Smooth muscle cell (in vitro differentiated cells): ENCODE measurements around the gene GRIN2A. TPM values are rescaled to one million over a fixed set of nuclear protein-coding genes. Genes with fewer than 3 reads are reported as not detected.

ENCODE experiments used
- DNase-seq: peaks from one replicate; lab custom pipeline; 2025; ENCODE audit not compliant: unreplicated experiment; lab: John Stamatoyannopoulos, UW
- H2AFZ ChIP-seq: fragments of 200-600 bp; sonication (generic); 2 replicates; pipeline ENCODE4 v1.6.0; 2016; ENCODE audit warnings: antibody characterized with exemption, low read depth, mild to moderate bottlenecking
- H3F3A ChIP-seq: fragments of 200-600 bp; sonication (generic); 2 replicates; pipeline ENCODE4 v1.6.0; 2017; ENCODE audit warnings: antibody characterized with exemption, low read depth
- H3K27ac ChIP-seq: fragments of 200-600 bp; sonication (generic); 2 replicates; pipeline ENCODE4 v1.5.1; 2016; ENCODE audit warnings: low read depth, mild to moderate bottlenecking
- H3K27me3 ChIP-seq: fragments of 200-600 bp; sonication (generic); 2 replicates; pipeline ENCODE4 v1.6.1; 2016; ENCODE audit warnings: low read depth, mild to moderate bottlenecking
- H3K36me3 ChIP-seq: fragments of 200-600 bp; sonication (generic); 2 replicates; pipeline ENCODE4 v1.5.1; 2016; ENCODE audit warnings: low read depth
- H3K4me1 ChIP-seq: fragments of 200-600 bp; sonication (generic); 2 replicates; pipeline ENCODE4 v1.5.1; 2016; ENCODE audit warnings: low read depth
- H3K4me2 ChIP-seq: fragments of 200-600 bp; sonication (generic); 2 replicates; pipeline ENCODE4 v1.6.0; 2016; ENCODE audit warnings: mild to moderate bottlenecking
- H3K4me3 ChIP-seq: fragments of 200-600 bp; sonication (generic); 2 replicates; pipeline ENCODE4 v1.5.1; 2016; ENCODE audit warnings: mild to moderate bottlenecking
- H3K79me2 ChIP-seq: fragments of 200-600 bp; sonication (generic); 2 replicates; pipeline ENCODE4 v1.6.0; 2016; ENCODE audit warnings: low read depth, mild to moderate bottlenecking
- H3K9ac ChIP-seq: fragments of 200-600 bp; sonication (generic); 2 replicates; pipeline ENCODE4 v1.6.0; 2016; ENCODE audit warnings: low read depth
- H3K9me3 ChIP-seq: fragments of 200-600 bp; sonication (generic); replicated peaks from 2 replicates; pipeline ENCODE4 v1.5.1; 2016; ENCODE audit warnings: low read depth
- H4K20me1 ChIP-seq: fragments of 200-600 bp; sonication (generic); 2 replicates; pipeline ENCODE4 v1.6.0; 2016; ENCODE audit warnings: low read depth
- WGBS: methylation state at CpG from one replicate; pipeline ENCODE4 v1.1.7; 2016; ENCODE audit warnings: low lambda C conversion rate; 5-methylcytosine and 5-hydroxymethylcytosine counted together
- polyA plus RNA-seq: library from polyadenylated mRNA; unstranded; fragments of >200 nt; fragmentation: Nextera tagmentation; extraction: Ambion mirVana; gene quantifications from 2 replicates; pipeline ENCODE4 v1.2.1, GENCODE V29; 2016
- small RNA-seq: library from RNA; depleted of rRNA; stranded (forward); fragments of <200 nt; gene quantifications from one replicate; pipeline ENCODE3, GENCODE V24; 2014
- total RNA-seq: library from RNA; depleted of rRNA; stranded (reverse); fragments of >200 nt; gene quantifications from 2 replicates; pipeline ENCODE4 v1.2.3, GENCODE V29; 2014
- TF ChIP-seq, protein P1 (sequence below): fragments of 200-600 bp; sonication (generic); IDR thresholded peaks from 2 replicates; pipeline ENCODE4 v1.5.1; 2017; ENCODE audit warnings: borderline replicate concordance, mild to moderate bottlenecking, antibody characterized with exemption; ENCODE audit not compliant: insufficient read depth, poor library complexity, severe bottlenecking

Gene GRIN2A
- total and polyA plus RNA-seq, 2 experiments from 2014 or later = 0.02 to 0.13 TPM

DNA sequence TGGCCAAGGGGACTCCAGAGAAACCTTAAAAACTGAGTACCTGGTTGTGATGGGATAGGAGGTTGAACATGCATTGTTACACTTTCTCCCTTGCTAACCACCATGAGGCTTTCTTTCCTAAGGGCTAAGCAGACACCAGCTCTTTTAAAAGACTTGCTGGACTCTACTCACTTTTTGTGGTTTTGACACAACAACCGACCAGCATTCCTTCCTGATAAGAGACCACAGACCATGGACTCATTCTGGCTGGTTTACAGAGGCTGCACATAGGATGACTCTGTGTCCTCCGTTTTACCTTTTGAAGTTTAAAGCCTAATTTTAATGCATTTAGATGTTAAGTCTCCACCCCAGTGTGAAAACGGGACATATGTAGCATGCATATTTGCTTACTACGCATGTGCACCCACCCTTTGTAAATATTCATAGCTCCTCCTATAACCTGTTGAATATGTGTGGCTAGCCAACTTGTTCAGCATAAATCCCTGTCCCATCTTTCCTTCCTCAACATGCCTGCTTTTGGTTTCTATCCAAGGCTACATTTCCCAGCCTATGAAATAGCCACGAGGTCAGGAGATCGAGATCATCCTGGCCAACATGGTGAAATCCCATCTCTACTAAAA, 475.9 kb downstream of the GRIN2A start:
- Histone ChIP-seq H3K9me3 (no peaks in the 10 kb centered on the region), H3K36me3 (no peaks in the 10 kb centered on the region), H3K27me3 (peaks cover 29% of the 10 kb centered on the region), H3K4me1 (peaks cover 13% of the 10 kb centered on the region), H2AFZ (no peak overlapping the region), H3F3A (peaks cover 4% of the 10 kb centered on the region), H3K27ac (no peak overlapping the region), H3K79me2 (no peaks in the 10 kb centered on the region), H3K4me3 (no peak overlapping the region), H3K4me2 (no peak overlapping the region), H3K9ac (no peak overlapping the region), H4K20me1 (no peaks in the 10 kb centered on the region)
- 45% methylated on average over 6 of the region's 6 CpGs for WGBS
- DNase-seq = no peak
- TF ChIP-seq, protein P1, sequence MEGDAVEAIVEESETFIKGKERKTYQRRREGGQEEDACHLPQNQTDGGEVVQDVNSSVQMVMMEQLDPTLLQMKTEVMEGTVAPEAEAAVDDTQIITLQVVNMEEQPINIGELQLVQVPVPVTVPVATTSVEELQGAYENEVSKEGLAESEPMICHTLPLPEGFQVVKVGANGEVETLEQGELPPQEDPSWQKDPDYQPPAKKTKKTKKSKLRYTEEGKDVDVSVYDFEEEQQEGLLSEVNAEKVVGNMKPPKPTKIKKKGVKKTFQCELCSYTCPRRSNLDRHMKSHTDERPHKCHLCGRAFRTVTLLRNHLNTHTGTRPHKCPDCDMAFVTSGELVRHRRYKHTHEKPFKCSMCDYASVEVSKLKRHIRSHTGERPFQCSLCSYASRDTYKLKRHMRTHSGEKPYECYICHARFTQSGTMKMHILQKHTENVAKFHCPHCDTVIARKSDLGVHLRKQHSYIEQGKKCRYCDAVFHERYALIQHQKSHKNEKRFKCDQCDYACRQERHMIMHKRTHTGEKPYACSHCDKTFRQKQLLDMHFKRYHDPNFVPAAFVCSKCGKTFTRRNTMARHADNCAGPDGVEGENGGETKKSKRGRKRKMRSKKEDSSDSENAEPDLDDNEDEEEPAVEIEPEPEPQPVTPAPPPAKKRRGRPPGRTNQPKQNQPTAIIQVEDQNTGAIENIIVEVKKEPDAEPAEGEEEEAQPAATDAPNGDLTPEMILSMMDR = no peak

GRCh38 chr16:9703731-9704130, 478.5 kb downstream of the GRIN2A start:
- Histone ChIP-seq H3K4me1 (peaks cover 13% of the 10 kb centered on the region), H3K79me2 (no peaks in the 10 kb centered on the region), H3K9me3 (no peaks in the 10 kb centered on the region), H3F3A (peaks cover 4% of the 10 kb centered on the region), H3K27me3 (peaks cover 41% of the 10 kb centered on the region), H2AFZ (no peak overlapping the region), H3K36me3 (no peaks in the 10 kb centered on the region), H3K4me2 (no peak overlapping the region), H3K4me3 (no peak overlapping the region), H3K9ac (no peak overlapping the region), H4K20me1 (no peaks in the 10 kb centered on the region), H3K27ac (no peak overlapping the region)
- no peak for DNase-seq
- 80% methylated on average over 1 of the region's 1 CpG for WGBS
- TF ChIP-seq, protein P1 = no peak

Small RNA genes lying within 50 kb of the gene (small RNA-seq; reads per million reads assigned to genes)
- gene RN7SL493P = not detected

Other genes with a start within 250 kb of the GRIN2A start
- gene ATF7IP2, start 203.6 kb upstream of the GRIN2A start, total RNA-seq = 4.3 and 5.6 TPM in 2 replicates
- 4.7 and 6.7 TPM in 2 replicates for gene ATF7IP2, start 203.6 kb upstream of the GRIN2A start, polyA plus RNA-seq